Jurkat, Clone E6-1 (cell line): ENCODE data around the gene GATAD2B.

Source experiments
- DNase-seq: peaks from one replicate; pipeline ENCODE4 v3.0.0-alpha.2; 2011; ENCODE audit warnings: low read depth, low spot score
- H3K4me3 ChIP-seq: 2 replicates; pipeline ENCODE4 v1.5.1; 2011; ENCODE audit warnings: mild to moderate bottlenecking, low read length, control low read depth, moderate library complexity

Gene GATAD2B

GRCh38 chr1:153803470-153804056 is 119.2 kb downstream of the GATAD2B start:
- no peak overlapping the region for H3K4me3 ChIP-seq
- DNase-seq, result no peak

GRCh38 chr1:153801786-153802697 is 120.7 kb downstream of the GATAD2B start:
- no peak overlapping the region for H3K4me3 ChIP-seq
- no peak for DNase-seq

- DNase-seq, result no peak
These were observed 121.6 kb downstream of the GATAD2B start for GRCh38 chr1:153801028-153801625.

GRCh38 chr1:153800516-153800915 is 122.3 kb downstream of the GATAD2B start:
- H3K4me3 ChIP-seq, result no peak overlapping the region
- no peak for DNase-seq

More at GRCh38 chr1:153801028-153801625, 121.6 kb downstream of the GATAD2B start:
- H3K4me3 ChIP-seq, result no peak overlapping the region

- DNase-seq, result no peak
- H3K4me3 ChIP-seq, result no peak overlapping the region
These were observed 123.0 kb downstream of the GATAD2B start for GRCh38 chr1:153799566-153800465.

- DNase-seq, result no peak
- no peak overlapping the region for H3K4me3 ChIP-seq
These were observed 123.8 kb downstream of the GATAD2B start for GRCh38 chr1:153799016-153799415.

GRCh38 chr1:153798468-153798780 is 124.3 kb downstream of the GATAD2B start:
- DNase-seq, result no peak
- H3K4me3 ChIP-seq, result no peak overlapping the region

- no peak overlapping the region for H3K4me3 ChIP-seq
- DNase-seq, result peak; percentile 80
These were observed 125.7 kb downstream of the GATAD2B start for GRCh38 chr1:153796786-153797659.

- no peak for DNase-seq
- H3K4me3 ChIP-seq, result no peak overlapping the region
These were observed 126.6 kb downstream of the GATAD2B start for GRCh38 chr1:153795934-153796785.

GRCh38 chr1:153795330-153795837 is 127.4 kb downstream of the GATAD2B start:
- H3K4me3 ChIP-seq, result no peak overlapping the region
- DNase-seq, result no peak

- no peak overlapping the region for H3K4me3 ChIP-seq
- DNase-seq, result no peak
These were observed 128.0 kb downstream of the GATAD2B start for GRCh38 chr1:153794624-153795329.

- DNase-seq, result no peak
- no peak overlapping the region for H3K4me3 ChIP-seq
These were observed 128.7 kb downstream of the GATAD2B start for GRCh38 chr1:153793973-153794615.

- no peak for DNase-seq
- no peak overlapping the region for H3K4me3 ChIP-seq
These were observed 129.4 kb downstream of the GATAD2B start for GRCh38 chr1:153793261-153793972.

- no peak for DNase-seq
These were observed 130.1 kb downstream of the GATAD2B start for GRCh38 chr1:153792631-153793041.

GRCh38 chr1:153791648-153792253 is 131.0 kb downstream of the GATAD2B start:
- DNase-seq, result no peak
- H3K4me3 ChIP-seq, result no peak overlapping the region

More at GRCh38 chr1:153792631-153793041, 130.1 kb downstream of the GATAD2B start:
- H3K4me3 ChIP-seq, result no peak overlapping the region
